Activated CD4-positive, alpha-beta T cell treated with anti-CD3 and anti-CD28 coated beads for 4 hours (primary cell): ENCODE results near the gene MRPL36.

Source experiments
- DNase-seq, 2 donors: peaks; one replicate each; pipeline ENCODE4 v3.0.0-alpha.2; 2020

MRPL36 gene

DNA sequence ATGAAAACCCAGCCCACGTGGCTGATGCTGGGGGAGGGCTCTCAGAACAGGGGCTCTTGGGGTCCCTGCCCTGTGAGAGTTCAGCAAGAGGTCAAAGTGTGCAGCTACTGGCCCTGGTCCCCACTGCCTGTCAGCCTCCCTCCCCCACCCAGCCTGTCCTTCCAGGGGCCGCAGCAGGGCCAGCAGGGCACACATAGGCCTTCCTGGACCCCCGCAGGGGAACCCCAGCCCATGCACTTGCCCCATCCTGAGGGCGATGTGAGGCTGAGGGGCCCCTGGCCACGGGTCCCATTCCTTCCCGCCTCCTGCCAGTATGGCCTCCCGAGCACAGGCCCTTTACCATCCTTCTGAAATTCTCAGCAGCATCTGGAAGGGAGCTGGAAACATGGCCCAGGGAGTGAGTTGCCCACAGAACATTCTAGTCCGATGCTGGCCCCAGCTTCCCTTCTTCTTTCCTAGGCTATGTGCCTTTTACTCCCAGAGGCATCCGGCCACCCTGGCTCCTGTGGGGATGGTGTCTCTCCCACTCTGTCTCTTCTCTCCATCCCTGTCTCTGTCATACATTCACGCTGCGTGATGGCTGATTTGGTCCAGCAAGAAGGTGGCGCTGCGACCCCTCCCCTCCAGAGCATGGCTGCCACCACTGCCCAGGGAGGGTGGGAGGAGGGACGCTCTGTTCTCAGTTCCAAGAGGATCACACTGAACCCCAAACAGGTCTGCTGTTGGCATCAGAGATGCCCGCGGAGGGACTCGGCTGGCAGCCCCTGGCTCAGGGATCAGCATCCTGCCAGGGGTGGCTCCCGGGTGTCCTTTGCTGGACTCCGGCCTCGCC lies 19.6 kb downstream of the MRPL36 start:
- no peak for DNase-seq

DNA sequence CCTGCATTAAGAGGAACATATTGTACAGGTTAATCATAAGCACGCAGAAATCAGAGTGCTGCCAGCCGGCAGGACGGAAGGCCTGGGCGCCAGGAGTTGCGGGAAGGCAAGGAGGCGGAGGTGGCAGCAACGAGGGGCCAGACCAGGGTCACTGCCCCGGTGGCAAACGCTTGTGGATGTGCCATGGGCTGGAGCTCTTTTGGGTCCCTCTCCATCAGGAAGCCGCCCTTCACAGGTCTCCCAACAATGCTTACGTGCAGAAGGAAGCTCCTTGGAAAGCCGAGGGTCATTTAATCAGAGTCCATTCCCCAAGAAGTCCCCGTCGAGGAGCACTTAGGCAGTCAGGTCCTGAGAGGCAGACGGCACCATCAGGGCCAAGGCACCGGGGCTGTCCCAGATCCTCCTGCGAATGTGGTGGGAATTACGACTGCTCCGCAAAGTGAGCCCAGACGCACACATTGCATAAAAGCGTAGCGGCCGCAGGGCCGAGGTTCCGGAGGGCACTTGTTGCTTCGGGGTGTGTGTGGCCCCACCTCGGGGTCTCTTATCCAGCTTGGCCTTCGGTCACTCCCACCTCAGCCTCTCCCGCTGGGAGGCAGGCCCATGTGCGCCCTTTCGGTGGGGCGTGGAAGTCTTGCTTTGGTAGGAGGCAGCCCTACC lies 20.5 kb downstream of the MRPL36 start:
- no peak for DNase-seq

DNA sequence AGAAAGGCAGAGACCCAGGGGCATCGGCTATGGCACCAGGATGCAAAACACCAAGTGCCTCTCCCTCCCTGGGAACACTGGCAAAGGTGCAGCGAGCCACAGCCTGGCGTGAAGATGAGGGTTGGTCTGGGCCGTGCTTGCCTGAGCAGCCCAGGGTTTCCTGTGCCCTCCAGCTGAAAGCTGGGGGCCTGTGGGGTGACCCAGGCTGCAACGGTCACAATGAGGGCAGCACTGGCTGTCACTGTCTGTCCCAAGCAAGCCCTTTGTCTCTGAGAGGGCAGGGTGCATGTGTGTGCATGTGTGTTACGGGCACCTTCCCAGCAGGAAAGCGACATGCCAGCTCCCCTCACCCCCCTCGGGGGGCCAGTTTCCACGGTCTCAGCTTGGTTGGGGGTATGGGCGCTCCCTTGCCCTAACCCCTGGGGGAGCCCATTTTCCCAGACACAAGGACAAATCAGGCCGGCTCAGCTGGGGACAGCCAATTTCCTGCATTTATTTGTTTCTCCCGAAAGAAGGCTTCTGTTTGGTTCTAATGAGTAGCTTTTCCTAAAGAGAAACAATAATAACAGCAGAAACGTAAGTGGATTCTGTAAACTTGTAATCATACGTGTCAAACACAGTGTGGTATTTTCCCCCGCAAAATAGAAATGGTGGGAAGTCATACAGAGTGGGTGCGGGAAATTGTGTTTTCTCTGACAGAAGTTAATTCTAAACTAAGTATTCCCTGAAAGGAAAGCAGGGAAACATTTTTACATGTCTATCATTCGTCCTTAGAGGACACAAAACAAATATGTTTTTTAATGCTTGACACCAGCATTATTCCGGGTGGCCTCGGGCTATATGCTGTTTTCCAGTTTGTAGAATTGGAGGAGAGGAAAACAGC lies 21.3 kb downstream of the MRPL36 start:
- DNase-seq: no peak

DNA sequence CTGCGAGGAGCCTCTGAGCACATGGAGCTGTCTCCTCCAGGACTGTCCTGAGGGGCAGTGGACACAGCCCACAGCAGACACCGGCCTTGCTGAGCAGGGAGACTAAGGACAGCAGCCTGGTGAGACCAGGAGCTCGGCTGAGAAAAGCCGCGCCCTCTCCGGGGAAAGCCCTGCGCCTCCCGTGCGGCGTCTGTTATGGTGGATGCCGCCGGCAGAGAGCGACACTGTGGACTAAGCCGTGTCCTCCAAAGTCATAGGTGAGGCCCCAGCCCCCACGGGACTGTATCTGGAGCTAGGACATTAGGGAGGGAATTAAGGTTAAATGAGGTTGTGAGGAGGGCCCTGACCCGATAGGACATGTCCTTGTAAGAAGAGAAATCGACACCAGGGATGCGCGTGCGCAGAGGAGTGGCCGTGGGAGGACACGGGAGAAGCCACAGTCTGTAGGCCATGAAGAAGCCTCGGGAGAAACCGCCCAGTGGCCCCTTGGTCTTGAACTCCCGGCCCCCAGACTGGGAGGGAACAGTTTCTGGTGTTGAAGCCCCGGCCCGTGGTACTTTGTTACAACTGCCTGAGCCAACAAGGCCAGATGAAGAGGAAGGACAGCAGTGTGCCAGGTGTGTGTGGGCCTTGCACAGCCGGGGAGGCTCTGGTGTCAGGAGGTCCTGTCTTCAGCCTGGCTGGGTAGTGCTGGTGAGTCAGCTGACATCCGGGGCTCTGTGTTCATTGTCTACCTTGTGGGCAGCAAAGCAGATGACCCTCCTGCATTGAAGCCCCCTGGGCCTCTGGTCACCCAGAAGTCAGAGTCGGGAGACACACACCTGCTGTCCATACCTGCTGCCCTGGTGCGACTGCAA lies 22.1 kb downstream of the MRPL36 start:
- no peak for DNase-seq

DNA sequence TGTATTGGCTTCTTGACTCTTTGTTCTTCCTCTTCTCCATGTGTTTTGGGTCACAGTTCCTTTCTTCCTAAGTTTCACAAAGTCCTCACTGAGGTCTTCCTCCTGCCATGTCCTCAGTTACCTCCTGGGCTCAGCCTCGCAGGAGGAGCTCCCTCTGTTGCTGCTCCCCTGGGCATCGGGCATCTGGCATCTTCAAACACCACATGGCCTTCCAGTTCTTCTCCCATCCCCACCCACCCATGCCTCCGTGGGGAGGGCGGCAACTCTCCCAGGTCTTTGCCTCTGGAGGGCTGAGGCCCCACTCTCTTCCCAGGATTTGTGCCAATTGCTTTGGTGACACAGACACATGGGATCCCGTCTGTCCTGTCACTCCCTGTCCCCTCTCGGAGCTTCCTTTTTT lies 22.8 kb downstream of the MRPL36 start:
- DNase-seq: no peak

DNA sequence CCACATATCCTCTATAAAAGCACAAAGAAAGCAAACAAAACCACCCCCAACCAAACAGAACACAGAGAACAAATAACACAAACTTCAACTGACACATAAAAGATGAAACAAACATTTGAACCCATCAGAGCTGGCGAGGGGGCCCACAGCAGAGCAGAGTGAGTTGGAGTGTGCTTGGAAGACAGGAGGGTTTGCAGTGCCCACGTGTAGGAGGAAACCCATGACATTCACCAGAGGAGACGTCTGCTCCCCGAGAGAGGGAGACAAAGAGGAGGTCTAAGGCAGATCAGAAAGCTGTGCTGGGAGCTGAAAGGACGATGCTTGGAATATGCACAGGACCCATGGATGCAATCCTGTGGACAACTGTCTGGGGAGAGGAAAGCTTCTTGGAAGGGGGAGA lies 27.0 kb downstream of the MRPL36 start:
- DNase-seq: no peak

DNA sequence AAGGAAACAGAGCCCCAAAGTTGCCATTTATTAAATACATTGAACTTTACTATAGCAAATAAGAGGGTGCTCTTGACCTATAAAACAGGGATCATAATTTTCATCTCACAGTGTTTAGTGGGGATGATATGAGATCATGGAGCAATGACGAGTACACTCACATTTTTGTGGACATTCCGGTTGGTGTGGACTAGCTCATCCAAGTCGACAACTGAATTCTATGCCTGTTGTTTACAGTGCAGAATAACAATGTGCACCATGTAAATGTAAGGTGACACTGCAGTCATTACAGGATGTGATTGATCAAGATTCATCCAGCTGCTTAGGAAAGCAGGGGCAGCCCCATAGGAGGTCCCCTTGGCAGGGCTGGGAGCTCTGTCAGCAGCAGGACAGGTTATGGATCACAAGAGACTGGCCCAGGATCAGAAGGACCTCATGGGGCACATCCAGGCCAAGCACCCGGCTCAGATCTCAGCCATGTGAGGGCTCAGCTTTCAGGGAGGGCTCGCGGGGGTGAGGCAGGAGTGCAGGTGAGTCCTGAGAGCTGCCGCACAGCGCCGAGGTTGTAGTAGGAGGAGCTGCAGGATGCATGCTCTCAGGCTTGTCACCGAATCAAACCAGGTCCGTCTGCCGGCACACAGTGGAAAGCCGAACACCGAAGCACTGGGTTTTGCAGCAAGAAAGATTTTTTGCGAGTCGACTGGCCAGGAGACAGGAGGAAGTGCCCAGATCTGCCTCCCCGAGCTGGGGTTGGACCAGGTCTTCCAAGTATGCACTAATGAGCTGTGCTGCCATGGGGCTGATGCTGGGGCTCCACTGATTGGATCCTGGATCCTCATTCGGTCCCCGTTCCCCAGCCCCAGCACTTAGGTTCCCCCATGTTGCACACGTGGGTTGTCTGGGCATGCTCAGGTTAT lies 28.2 kb downstream of the MRPL36 start:
- DNase-seq: no peak

DNA sequence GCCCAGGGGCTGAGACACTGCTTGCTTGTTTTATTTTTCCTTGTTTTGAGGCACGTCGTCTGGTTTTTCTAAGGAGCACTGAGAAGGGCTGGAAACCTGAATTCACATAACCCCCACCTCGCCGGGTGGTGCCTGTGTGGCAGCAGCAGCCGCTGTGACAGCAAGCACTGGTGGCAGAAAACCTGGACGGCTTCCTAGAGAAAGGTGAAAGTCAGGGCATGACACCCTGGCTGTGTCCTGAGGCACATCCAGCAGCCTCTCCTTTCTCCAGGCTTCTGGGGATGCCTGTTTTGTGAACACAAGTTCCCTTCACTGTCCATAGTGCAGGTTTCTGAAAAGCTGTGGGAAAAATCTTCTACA lies 29.2 kb downstream of the MRPL36 start:
- DNase-seq: no peak

DNA sequence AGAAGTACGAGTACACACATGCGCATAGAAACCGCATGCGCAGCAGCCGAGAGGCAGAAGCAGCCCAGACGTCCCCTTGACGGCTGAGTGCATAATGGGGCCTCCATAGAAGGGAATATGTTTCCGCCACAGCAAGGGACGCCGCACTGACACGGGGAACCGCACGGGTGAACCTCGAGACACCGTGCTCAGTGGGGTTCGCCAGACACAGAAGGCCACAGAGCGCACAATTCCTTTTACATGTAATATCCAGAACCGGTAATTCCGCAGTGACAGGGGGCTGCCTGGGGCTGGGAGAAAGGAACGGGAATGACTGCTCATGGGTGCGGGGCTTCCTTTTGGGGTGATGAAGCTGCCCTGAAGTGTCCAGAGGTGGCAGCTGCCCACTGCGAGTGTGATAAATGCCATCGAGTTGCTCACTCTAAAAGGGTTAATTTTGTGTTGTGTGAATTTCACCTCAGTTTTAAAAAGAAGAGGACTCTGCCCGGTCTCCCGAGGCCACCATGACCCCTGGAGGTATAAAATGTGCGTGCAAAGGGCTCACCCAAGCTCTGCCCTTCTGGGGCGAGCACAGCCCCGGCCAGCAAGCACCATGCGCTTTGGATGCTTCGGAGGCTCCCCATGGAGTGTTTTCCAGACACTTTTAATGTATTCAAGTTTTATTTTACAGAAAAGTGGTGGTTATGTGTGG lies 29.7 kb downstream of the MRPL36 start:
- DNase-seq: no peak

DNA sequence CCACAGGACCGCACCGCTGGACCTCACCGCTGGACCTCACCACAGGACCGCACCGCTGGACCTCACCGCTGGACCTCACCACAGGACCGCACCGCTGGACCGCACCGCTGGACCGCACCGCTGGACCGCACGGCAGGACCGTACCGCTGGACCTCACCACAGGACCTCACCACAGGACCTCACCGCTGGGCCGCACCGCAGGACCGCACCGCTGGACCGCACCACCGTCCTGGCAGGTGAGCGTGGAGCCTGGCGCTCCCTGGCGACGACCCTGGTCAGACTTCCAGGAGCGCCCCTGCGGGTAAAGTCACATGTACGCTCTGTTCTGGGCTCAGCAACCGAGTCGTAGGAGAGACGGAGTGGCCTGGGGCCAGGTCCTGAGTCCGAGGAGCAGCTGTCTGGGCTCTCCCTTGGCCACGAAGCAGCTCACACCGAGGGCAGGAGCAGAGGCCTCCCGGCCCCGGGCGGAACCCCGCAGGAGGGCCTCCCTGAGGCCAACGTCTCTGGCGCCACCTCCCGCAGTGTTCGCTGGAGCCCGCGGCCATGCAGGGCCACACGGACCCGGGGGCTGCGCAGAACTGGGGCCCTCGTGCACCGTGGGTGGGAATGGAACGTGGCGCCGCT lies 30.5 kb downstream of the MRPL36 start:
- no peak for DNase-seq

DNA sequence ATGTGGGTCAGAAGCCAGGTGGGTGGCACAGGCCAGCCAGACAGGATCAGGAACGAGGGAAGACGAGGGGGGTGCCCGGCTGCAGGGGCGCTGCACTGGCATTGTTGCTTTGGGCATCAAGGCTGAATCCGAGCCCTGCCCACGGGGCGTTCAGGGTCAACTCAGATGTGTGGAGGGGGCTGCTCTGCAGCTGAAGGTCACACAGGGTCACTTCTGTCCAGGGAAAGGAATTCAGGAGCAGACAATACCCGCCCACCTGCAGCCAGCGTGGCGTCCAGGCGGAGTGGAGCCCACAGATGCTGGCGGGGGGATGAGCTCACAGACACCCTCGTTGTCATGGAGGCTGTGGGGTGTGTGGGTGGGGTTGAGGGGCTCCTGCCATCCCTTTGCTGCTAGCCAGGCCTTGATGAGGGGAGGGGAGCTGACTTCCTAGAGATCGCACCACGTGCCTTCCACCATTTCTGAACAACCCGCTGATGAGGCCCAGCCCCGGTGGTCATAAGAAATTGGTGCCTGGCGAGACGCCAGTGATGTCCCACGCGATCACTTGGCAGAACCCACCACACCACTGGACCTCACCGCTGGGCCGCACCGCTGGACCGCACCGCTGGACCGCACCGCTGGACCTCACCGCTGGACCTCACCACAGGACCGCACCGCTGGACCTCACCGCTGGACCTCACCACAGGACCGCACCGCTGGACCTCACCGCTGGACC lies 31.2 kb downstream of the MRPL36 start:
- no peak for DNase-seq

DNA sequence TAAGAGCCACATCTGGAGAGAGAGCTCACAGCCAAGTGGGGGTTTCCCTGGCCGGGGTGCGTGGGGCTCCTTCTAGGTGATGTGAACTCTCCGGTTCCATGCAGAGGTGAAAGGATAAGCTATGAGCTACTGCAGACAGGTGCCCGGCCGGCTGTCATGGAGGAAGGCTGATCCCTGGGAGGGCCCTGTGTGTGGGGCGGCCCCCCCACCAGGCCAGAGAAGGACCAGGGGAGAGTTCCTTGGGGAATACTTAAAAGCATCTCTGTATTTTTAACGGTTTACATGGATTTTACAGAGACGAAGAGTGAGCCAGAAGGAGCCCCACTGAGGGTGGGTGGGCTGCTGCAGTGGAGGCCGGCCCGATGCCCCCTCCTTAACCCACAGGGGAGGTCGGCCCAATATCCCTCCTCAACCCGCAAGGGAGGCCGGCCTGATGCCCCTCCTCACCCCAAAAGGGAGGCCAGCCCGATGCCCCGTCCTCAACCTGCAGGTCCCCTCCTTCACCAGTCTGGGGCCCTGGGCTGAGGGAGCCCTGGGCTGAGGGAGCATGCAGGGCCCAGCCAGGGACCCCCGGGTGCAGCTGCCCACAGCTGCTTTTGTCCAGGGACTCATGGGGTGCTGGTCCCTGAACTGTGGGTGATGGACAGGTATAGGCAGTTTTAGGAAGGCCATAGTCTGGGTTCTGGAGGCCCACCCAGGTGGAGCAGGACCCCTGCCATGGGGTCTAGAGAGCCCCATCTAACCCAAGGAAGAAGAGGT lies 31.9 kb downstream of the MRPL36 start:
- DNase-seq: no peak

DNA sequence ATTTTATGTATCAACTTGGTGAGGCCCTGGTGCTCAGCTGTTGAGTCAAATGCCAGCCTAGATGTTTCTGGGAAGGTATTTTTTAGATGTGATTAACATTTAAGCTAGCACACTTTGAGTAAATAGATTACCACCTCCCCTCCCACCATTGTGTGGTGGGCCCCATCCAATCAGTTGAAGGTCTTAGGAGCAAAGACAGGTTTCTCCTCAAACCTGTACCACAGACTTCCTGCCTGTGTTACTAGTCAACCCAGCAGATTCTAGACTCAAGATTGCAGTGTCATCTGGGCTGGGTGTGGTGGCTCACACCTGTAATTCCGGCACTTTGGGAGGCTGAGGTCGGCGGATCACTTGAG lies 33.8 kb downstream of the MRPL36 start:
- no peak for DNase-seq

DNA sequence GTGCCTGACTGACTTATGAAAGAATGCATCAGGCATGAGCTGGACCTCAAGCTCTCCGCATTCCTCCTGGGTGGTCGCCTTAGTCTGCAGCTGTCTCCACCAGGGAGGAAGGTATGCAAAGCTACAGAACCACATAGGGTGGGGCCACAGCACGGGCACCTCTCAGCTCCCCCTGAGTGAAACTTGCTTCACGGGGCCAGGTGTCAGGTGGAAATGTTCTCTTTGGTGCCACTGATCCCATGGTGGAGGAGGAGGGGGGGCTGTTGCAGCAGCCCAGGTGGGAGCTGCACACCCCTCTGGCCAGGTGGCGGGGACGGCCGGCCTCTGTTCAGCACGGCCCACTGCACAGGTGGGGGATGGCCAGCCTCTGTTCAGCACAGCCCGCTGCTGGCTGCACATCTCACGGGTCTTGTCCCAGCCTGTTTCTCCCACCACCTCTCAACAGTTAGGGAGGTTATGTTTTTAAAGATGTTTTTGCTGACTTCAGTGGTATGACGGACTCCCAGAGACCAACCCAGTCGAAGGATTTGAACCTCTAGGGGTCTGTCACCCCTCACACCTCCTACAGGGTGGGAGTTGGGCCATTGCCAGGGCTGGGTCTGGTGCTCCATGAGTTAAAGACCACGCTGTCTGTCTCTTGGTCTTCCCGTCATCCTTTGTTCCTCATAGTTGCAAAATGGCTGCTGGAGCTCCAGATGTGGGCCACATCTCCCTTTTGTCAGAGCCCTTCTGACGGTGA lies 34.3 kb downstream of the MRPL36 start:
- DNase-seq: no peak

DNA sequence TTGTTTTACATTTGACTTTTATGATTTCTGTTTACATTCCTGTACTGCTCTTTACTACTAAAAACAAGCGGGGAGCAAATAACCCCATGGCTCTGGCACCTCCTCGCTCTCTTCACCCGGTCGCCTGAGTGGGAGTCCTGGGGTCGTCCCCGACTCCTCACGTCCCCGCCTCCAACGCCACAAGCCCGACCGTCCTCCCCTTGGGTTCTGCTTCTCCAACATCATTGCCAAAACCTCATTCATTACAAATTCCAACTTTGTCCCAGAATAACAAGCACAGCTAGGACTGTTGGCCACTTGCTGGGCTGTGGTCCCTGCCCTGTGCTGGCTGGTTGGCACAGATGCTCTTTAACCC lies 35.1 kb downstream of the MRPL36 start:
- no peak for DNase-seq

DNA sequence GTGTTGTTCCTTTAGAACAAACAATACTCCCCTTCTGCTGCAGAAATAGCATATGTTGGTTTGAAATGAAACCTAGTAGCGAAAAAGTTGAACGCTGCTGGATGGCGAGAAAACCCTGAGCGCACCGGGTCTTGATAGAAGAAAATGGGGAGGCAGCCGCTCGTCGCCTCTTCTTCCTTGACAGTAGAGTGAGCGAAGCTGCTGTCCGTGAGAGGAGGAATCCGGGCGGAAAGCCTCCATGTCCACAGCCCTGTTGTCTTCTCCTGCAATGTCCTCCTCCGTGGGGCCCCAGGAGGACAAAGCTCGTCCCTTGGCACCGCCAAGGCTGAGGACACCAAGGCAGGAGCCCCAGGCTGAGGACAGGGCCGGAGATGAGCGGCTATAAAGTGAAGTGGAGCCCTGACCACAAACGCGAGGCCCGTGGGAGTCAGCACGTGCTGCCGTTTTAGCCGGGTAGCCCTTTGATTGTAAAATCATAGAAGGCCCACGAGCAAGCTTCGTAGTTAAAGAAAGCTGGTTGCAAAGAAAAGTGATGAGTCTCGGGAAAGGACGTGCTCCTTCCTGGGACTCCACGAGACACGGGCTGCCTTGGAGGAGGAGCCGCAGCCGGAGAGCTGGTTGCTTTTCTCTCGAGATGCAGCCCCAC lies 35.6 kb downstream of the MRPL36 start:
- DNase-seq: no peak

DNA sequence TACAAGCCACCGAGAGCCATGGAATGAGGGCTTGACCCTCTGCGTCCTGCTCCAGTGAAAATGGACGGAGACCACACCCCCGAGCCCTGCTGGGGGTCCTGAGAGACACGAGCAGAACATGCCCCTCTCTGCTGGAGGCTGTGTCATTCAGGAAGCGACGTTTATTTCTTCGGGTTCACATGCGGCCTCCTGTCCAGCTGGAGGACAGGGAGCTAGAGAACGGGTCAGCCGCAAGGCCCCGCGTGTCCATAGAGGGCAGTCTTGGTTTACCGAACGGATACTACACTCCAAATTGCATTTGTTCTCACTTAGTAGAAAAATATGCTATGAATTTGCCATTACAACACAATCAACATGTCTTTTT lies 36.1 kb downstream of the MRPL36 start:
- DNase-seq: peak in 1 of 2 donors; percentile 26
